Frontal cortex (tissue), 4 donors: ENCODE measurements around the gene SULT2A1. TPM values are rescaled to one million over a fixed set of nuclear protein-coding genes. Genes with fewer than 3 reads are reported as not detected.
"Not testable (repeated sequence)": the region's sequence is repeated elsewhere in the genome, so short reads cannot be mapped to it uniquely, and the experiment has no call there.

Experiments used
- DNase-seq, 2 donors: peaks; one replicate each; pipeline ENCODE4 v3.0.0; 2012; ENCODE audit warnings: low spot score in 2 of 2
- FAIRE-seq: peaks from 2 replicates; lab custom pipeline; 2012; peaks lifted over from hg19 to GRCh38; lab: Jason Lieb, UNC
- total RNA-seq: library from RNA; depleted of rRNA; stranded (reverse); fragments of >200 nt; gene quantifications from one replicate; pipeline ENCODE4 v1.2.3, GENCODE V29; 2014
- donor health status: control.
- donor health status: control.
- donor health status: control.

The SULT2A1 gene
- not detected for total RNA-seq

- FAIRE-seq, result no peak
- no peak for DNase-seq
These were observed at the start of gene SULT2A1 for GRCh38 chr19:47886010-47886559. Gene SULT2A1 (minus strand): TSS chr19:47886315. CDS start chr19:47886257, 58 bp downstream.

GRCh38 chr19:47928581-47928980 is 42.5 kb upstream of the SULT2A1 start:
- DNase-seq, FAIRE-seq: not testable (repeated sequence)

DNA sequence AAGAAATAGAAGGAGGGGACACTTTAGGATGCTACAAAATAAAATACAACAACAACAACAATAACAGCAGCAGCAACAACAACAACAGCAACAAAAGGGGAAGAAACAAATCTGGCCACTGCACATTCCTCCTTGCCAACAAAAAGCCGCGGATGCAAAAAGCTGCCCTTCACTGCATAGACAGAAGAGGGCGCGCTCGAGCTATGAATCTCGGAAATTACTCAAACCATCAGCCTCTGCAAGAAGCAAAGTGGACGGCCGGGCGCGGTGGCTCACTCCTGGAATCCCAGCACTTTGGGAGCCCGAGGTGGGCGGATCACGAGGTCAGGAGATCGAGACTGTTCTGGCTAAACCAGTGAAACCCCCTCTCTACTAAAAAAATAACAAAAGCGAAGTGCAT is 34.0 kb upstream of the SULT2A1 start:
- not testable (repeated sequence) for FAIRE-seq, DNase-seq

- DNase-seq, FAIRE-seq: not testable (repeated sequence)
These were observed 24.1 kb upstream of the SULT2A1 start for GRCh38 chr19:47910191-47910590.

GRCh38 chr19:47909350-47909749 is 23.2 kb upstream of the SULT2A1 start:
- not testable (repeated sequence) for DNase-seq, FAIRE-seq

- FAIRE-seq (no peak), DNase-seq (no peak)
These were observed 15.3 kb upstream of the SULT2A1 start for GRCh38 chr19:47901370-47901769.

- no peak for FAIRE-seq
- no peak for DNase-seq
These were observed 13.2 kb upstream of the SULT2A1 start for GRCh38 chr19:47899335-47899734.

DNA sequence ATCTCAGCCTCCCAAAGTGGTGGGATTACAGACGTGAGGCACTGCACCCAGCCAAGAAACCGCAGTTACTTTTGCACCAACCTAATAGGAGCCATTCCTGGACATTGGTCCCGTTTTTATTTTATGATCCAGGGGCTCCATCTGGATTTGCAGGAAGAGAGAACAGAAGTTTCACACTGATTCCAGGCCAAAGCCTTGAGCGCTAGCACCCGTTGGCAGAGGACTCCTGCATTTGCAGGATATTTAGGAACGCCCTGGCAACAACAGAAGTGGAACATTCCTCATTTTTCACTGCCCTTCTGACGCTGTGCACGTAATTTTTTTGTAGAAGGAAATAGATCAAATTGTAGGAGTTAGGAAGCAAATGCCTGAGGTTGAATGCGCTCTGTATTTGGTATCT is 11.7 kb upstream of the SULT2A1 start:
- DNase-seq, result no peak
- no peak for FAIRE-seq

GRCh38 chr19:47896773-47897172 is 10.7 kb upstream of the SULT2A1 start:
- DNase-seq (no peak), FAIRE-seq (no peak)

DNA sequence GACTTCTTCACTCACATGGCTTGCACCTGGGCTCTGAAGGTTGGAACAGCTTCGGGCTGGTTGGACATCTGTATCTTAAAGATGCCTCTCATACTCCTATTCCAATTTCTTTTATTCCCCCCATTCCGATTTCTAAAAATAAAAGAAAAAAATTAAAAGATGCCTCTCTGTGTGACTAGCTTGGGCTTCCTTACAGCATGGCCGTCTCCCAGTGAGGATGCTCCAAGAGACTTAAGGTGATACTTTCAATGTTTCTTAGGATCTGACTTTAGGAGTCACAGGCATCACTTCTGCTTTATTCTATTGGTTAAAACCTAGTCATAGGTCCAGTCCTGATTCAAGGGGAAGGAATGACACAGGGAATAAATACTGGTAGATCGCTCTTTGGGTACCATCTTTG is 9.9 kb upstream of the SULT2A1 start:
- DNase-seq (no peak), FAIRE-seq (no peak)

GRCh38 chr19:47895165-47895782 is 9.2 kb upstream of the SULT2A1 start:
- DNase-seq, result no peak
- no peak for FAIRE-seq

DNA sequence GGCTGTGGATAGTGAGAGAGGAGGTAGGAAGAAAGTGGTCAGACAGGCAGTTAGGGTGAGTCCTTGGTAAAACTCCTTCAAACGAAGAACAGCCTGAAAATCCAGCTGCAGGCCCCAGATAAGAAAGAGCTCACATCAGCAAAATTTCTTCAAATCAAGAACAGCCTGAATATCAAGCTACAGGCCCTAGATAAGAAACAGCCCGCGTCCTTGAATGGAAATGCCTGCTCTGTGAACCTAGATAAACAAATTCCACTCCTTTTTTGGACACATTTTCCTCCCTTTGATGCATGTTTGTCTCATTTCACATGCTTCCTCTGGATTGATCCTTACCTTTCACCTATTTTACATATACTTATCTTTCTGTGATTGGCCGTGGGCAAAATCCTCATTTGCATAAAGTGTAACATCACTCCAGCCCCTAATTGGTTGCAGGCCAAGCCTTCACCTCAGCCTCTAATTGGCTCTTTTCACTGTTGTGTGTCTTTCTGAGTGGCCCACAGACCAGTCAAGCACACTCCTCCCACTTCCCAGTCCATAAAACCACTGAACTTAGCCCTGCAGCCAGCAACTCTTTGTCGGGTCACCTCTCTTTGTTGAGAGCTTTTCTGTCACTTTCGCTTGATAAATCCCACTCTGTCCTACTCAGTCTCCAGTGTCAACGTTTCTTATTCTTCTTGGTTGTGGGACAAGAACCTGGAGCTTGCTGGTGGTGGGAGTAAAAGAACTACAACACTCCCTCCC is 6.0 kb upstream of the SULT2A1 start:
- FAIRE-seq (no peak), DNase-seq (no peak)

GRCh38 chr19:47891622-47891922 is 5.5 kb upstream of the SULT2A1 start:
- DNase-seq (no peak), FAIRE-seq (no peak)

DNA sequence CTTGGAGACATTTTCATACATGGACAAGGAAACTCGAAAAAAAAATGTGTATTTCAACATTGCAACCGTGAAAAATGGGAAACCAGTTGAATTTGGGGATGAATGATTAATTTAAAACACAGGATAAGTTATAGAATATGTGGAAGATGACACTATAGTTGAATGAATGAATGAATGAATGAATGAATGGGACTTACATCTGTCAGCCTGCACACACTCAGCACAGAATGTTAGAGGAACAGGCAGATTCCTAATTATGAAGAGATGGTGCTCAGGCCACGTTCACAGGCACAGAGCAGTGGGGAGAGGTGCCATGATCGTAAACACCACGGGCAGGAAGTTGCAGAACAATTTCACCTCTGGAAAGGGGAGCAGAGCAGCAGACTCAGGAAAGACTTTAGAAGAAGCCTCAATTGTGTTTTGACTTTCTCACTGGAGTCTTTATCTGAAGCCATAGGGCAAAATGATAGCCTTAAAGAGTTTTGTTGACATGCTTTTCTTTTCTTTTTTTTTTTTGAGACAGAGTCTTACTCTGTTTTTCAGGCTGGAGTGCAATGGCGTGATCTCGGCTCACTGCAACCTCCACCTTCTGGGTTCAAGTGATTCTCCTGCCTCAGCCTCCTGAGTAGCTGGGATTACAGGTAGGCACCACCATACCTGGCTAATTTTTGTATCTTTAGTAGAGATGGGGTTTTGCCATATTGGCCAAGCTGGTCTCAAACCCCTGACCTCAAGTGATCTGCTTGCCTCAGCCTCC is 4.9 kb upstream of the SULT2A1 start:
- no peak for DNase-seq
- no peak for FAIRE-seq

GRCh38 chr19:47885067-47885463 is 1.1 kb downstream of the SULT2A1 start:
- DNase-seq (no peak), FAIRE-seq (no peak)

DNA sequence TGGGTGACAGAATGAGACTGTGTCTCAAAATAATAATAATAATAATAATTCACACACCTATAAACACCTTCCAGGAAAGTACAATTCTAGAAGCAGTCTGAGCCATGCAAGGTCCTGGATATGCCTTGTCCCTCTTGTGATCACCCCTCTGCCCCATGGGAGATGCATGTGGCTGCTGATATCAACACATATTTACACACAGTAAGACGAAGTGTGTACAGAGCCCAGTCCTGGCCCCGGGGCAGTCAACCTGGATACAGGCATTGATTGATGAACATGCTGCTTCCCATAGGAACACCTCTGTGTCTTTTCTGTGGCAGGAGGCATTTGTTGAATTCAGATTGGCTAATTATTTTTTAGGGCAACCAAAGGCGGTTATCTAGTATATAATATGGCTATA is 3.2 kb downstream of the SULT2A1 start:
- FAIRE-seq (no peak), DNase-seq (no peak)

- FAIRE-seq, result no peak
These were observed 4.4 kb downstream of the SULT2A1 start for GRCh38 chr19:47881757-47882156.

GRCh38 chr19:47879385-47879784 is 6.7 kb downstream of the SULT2A1 start:
- FAIRE-seq, DNase-seq: not testable (repeated sequence)

More at GRCh38 chr19:47881757-47882156, 4.4 kb downstream of the SULT2A1 start:
- DNase-seq, result no peak

- FAIRE-seq, result no peak
- DNase-seq, result no peak
These were observed 7.2 kb downstream of the SULT2A1 start for GRCh38 chr19:47878906-47879305.

- DNase-seq (no peak), FAIRE-seq (no peak)
These were observed 20.9 kb downstream of the SULT2A1 start for GRCh38 chr19:47865166-47865565.

GRCh38 chr19:47863514-47863936 is 22.6 kb downstream of the SULT2A1 start:
- FAIRE-seq, result no peak
- peak; percentile 70 to 86 for DNase-seq
